Renal cortex interstitium (tissue), 15 donors: ENCODE results near the gene MYL6B. TPM values are rescaled to one million over a fixed set of nuclear protein-coding genes. Genes with fewer than 3 reads are reported as not detected.
"Not testable (repeated sequence)": the region's sequence is repeated elsewhere in the genome, so short reads cannot be mapped to it uniquely, and the experiment has no call there.

Source experiments
- DNase-seq, 11 donors: peaks; one replicate each; pipeline ENCODE4 v3.0.0-alpha.2; 2013; ENCODE audit warnings: low read depth in 9 of 11, low spot score in 4 of 11; ENCODE audit errors: extremely low read depth in 1 of 11
- long read RNA-seq, 16 experiments: transcript quantifications; one replicate each; lab custom pipeline, GENCODE V29; 2026
- polyA plus RNA-seq, 3 donors: library from polyadenylated mRNA; unstranded; fragments of 120-200 nt; gene quantifications; one replicate each; pipeline ENCODE4 v1.2.1, GENCODE V29; 2013; ENCODE audit not compliant: insufficient read length in 3 of 3

Gene MYL6B
- 100 to 1,000 TPM; 164 to 191 (median 165) TPM for polyA plus RNA-seq
- long read RNA-seq, donor 1, transcript MYL6B-208 (3 exons, 322 nt) = major isoform, 23 of 54 reads
- long read RNA-seq, donor 1, partial matches to known transcripts = 5 of 54 reads
- long read RNA-seq, donor 1, other reads (novel, unspliced or antisense) = 24 of 54 reads
- long read RNA-seq, donor 2, transcript MYL6B-208 (3 exons, 322 nt) = major isoform, 10 of 36 reads
- long read RNA-seq, donor 2, partial matches to known transcripts = 6 of 36 reads
- long read RNA-seq, donor 2, other reads (novel, unspliced or antisense) = 18 of 36 reads
- long read RNA-seq, donor 3, transcript MYL6B-202 (2 exons, 887 nt) = minor isoform, 7 of 75 reads
- long read RNA-seq, donor 3, transcript MYL6B-208 (3 exons, 322 nt) = major isoform, 17 of 75 reads
- long read RNA-seq, donor 3, partial matches to known transcripts = 5 of 75 reads
- long read RNA-seq, donor 3, other reads (novel, unspliced or antisense) = 40 of 75 reads
- long read RNA-seq, donor 4, transcript MYL6B-208 (3 exons, 322 nt) = major isoform, 12 of 98 reads
- long read RNA-seq, donor 4, transcript MYL6B-202 (2 exons, 887 nt) = minor isoform, 5 of 98 reads
- long read RNA-seq, donor 4, partial matches to known transcripts = 49 of 98 reads
- long read RNA-seq, donor 4, other reads (novel, unspliced or antisense) = 29 of 98 reads
- long read RNA-seq, donor 5 = 0 reads
- long read RNA-seq, donor 6, transcript MYL6B-208 (3 exons, 322 nt) = major isoform, 13 of 57 reads
- long read RNA-seq, donor 6, partial matches to known transcripts = 5 of 57 reads
- long read RNA-seq, donor 6, other reads (novel, unspliced or antisense) = 30 of 57 reads
- long read RNA-seq, donor 7, transcript MYL6B-202 (2 exons, 887 nt) = minor isoform, 7 of 172 reads
- long read RNA-seq, donor 7, transcript MYL6B-205 (2 exons, 221 nt) = minor isoform, 5 of 172 reads
- long read RNA-seq, donor 7, transcript MYL6B-208 (3 exons, 322 nt) = major isoform, 22 of 172 reads
- long read RNA-seq, donor 7, partial matches to known transcripts = 93 of 172 reads
- long read RNA-seq, donor 7, other reads (novel, unspliced or antisense) = 38 of 172 reads
- long read RNA-seq, donor 8, transcript MYL6B-208 (3 exons, 322 nt) = major isoform, 39 of 119 reads
- long read RNA-seq, donor 8, transcript MYL6B-202 (2 exons, 887 nt) = minor isoform, 14 of 119 reads
- long read RNA-seq, donor 8, partial matches to known transcripts = 16 of 119 reads
- long read RNA-seq, donor 8, other reads (novel, unspliced or antisense) = 43 of 119 reads
- long read RNA-seq, donor 9, transcript MYL6B-208 (3 exons, 322 nt) = major isoform, 15 of 75 reads
- long read RNA-seq, donor 9, partial matches to known transcripts = 31 of 75 reads
- long read RNA-seq, donor 9, other reads (novel, unspliced or antisense) = 25 of 75 reads
- long read RNA-seq, donor 10, transcript MYL6B-208 (3 exons, 322 nt) = major isoform, 30 of 101 reads
- long read RNA-seq, donor 10, partial matches to known transcripts = 38 of 101 reads
- long read RNA-seq, donor 10, other reads (novel, unspliced or antisense) = 25 of 101 reads
- long read RNA-seq, donor 11, transcript MYL6B-208 (3 exons, 322 nt) = major isoform, 7 of 71 reads
- long read RNA-seq, donor 11, partial matches to known transcripts = 47 of 71 reads
- long read RNA-seq, donor 11, other reads (novel, unspliced or antisense) = 11 of 71 reads
- long read RNA-seq, donor 12, transcript MYL6B-208 (3 exons, 322 nt) = major isoform, 16 of 49 reads
- long read RNA-seq, donor 12, partial matches to known transcripts = 10 of 49 reads
- long read RNA-seq, donor 12, other reads (novel, unspliced or antisense) = 19 of 49 reads
- long read RNA-seq, donor 13 = 0 reads
- long read RNA-seq, donor 14, transcript MYL6B-208 (3 exons, 322 nt) = major isoform, 16 of 52 reads
- long read RNA-seq, donor 14, transcript MYL6B-202 (2 exons, 887 nt) = minor isoform, 5 of 52 reads
- long read RNA-seq, donor 14, partial matches to known transcripts = 7 of 52 reads
- long read RNA-seq, donor 14, other reads (novel, unspliced or antisense) = 23 of 52 reads
- long read RNA-seq, donor 15, transcript MYL6B-208 (3 exons, 322 nt) = major isoform, 5 of 17 reads
- long read RNA-seq, donor 15, partial matches to known transcripts = 0 of 17 reads
- long read RNA-seq, donor 15, other reads (novel, unspliced or antisense) = 9 of 17 reads
- long read RNA-seq, donor 16, transcript MYL6B-208 (3 exons, 322 nt) = major isoform, 23 of 418 reads
- long read RNA-seq, donor 16, transcript MYL6B-202 (2 exons, 887 nt) = minor isoform, 6 of 418 reads
- long read RNA-seq, donor 16, partial matches to known transcripts = 297 of 418 reads
- long read RNA-seq, donor 16, other reads (novel, unspliced or antisense) = 85 of 418 reads

DNA sequence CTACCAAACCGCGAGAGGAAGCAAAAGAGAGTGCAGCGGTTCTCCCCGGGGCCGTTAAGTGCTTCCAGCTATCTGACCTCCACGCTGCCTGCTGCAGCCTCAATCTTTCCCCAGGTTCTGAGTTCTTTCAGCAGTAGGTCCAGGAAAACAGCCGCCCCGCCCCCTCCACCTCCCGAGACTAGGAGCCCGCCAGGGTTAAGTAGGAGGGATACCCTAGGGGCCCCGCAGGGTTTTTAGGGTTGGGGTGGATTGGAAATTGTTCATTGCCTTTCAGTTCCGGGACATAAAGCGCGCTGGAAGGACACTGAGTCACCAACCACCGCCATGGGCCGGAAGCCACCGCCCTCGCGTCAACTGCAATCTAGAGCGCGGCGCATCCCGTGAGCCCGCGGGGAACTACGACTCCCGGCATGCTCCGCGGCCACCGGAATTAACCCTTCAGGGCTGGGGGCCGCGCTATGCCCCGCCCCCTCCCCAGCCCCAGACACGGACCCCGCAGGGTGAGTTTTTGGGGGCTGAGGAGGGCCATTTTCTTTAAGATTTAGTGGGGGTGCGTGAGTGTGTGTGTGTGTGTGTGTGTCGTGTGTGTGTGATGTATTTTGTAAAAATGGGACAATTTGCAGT, at the start of gene MYL6B:
Gene MYL6B (plus strand): TSS at position 456 of the 624 bp plus-strand sequence. CDS start 1,332 bp downstream, outside the sequence.
- peak; percentile 73 to 91 (median 86) for DNase-seq

DNA sequence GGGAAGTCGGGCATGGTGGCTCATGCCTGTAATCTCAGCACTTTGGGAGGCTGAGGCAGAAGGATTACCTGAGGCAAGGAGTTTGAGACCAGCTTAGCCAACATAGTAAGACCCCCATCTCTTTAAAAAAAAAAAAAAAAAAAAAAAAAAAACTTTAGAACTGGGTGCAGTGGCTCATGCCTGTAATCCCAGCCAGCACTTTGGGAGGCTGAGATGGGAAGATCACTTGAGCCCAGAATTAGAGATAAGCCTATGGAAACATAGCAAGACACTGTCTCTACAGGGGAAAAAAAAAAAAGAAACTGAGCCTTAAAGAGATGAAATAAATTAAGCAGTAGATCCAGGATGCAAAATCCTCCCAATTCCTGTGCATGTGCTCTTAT, 49.7 kb upstream of the MYL6B start:
- DNase-seq = no peak

DNA sequence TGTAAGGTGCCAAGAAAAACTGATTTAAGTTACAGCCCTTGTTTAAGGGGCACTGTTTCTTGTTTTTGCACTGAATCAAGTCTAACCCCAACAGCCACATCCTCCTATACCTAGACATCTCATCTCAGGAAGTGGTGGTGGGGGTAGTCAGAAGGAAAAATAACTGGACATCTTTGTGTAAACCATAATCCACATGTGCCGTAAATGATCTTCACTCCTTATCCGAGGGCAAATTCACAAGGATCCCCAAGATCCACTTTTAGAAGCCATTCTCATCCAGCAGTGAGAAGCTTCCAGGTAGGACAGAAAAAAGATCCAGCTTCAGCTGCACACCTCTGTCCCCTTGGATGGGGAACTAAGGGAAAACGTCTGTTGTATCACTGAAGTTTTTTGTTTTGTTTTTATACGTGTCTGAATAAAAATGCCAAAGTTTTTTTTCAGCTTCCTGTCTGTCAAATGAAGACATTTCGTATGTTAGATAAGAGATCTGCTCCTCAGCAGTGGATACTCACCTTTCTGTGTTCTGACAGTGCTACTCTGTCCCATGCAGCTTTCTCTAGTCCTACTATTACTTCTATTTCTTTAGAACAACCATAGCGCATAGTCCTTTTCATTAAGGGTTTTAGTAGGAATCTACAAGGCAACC, 49.2 kb upstream of the MYL6B start:
- DNase-seq = no peak

DNA sequence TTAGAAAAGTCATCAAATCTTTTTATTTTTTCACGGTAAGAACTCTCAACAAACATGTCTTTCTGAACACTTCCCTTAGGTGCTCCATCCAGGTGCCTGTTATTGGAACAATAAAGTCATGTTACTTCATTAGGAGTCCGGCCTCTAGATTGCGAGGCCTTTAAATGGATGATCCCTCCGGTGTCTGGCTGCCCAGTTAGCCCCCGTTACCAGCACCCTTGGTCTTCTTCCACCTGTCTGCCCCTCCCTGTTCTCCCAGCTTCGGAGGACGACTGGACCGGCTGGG, 48.6 kb upstream of the MYL6B start:
- DNase-seq = no peak

DNA sequence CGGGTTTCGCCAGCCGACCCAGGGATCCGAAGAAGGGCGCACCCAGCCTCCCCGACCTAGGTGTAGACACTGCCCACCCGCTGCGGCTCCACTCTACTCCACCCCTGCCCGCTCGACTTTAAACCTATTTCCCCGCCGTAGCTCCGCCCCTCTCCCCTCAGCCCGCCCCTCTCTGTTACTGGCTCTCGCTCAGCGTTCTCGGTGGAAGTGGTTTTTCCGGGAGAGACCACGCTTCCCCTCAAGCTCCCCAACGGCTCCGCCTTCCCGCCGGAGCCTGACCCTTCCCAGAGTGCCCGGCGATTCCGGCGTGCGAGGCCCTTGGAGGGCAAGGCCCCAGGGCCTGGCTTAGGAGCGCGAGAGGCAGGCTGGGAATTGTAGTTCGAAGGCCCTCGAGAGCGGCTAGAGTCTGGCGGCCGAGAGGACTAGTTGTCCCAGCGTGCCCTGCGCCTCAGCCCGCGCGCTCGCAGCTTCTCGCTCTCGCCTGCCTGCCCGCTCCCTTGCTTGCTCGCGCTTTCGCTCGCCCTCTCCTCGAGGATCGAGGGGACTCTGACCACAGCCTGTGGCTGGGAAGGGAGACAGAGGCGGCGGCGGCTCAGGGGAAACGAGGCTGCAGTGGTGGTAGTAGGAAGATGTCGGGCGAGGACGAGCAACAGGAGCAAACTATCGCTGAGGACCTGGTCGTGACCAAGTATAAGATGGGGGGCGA, 48.1 kb upstream of the MYL6B start, which contains the start of gene PA2G4:
Gene PA2G4 (plus strand): TSS at position 451 of the 706 bp plus-strand sequence. CDS start 179 bp downstream, at position 630.
- peak; percentile 93 to 99 (median 98) for DNase-seq

DNA sequence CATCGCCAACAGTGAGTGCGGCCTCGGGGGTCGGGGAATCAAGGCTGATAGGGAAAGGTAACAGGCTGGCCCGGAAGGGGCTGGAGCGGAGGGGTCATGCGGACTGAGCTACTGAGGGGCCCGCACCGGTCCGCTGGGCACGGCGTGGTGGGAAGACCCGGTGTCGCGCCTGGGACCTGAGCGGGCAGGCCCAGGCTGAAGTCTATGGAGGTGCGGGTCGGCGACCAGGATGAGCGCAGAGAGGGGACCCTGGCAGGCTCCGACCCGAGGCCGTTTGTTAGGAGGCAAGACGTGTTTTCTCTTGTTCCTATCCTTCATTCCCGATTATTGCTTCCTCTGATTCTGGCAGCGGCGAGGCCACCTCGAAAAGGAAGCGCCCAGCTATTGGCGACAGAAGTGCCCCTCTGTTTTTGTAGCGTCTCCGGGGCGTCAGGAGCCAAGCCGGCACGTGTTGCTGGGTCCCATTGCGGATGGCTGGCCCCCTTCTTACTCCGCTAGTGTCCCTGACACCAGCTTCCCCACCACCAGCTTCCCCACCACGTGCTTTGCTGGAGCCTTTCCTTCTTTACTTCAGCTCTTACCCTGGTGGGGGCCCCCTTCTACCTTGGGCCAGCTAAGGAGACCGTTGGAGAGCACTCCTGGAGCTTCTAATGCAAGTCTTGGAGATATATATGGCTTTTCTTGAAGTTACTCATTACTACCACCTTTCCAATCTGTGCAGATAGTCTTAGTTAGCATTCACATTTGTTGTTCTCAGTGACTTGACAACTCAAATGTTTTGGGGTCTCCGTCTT, 47.4 kb upstream of the MYL6B start:
- DNase-seq = no peak

DNA sequence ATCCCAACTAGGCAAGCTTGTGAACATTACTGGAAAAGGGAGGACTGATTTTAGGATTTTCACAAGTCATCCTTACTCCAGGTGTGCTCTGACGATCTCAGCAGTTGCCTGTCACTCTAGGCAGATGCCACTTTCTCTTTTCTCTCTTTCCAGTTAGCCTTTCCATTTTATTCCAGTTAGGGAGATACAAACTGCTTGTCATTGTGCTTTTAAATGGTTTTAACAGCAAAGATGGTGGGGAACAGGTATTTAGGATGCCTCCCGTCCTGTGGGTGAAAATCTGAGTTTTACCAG, 46.8 kb upstream of the MYL6B start:
- DNase-seq = no peak

DNA sequence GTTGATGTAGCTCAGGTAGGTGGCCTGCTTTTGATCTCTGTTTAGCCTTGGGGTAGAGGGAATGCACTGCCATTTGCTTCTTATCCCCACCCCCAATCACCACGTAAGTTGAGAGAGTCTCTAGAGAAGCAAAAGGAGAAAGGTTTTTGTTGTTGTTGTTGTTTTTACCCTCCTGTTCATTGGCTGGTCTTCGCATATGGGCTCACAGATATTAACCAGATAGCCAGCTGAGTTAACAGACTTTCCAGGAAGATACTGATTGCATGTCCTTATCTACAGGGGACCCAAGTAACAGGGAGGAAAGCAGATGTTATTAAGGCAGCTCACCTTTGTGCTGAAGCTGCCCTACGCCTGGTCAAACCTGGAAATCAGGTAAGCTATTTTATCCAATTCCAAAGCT, 45.1 kb upstream of the MYL6B start:
- no peak for DNase-seq

DNA sequence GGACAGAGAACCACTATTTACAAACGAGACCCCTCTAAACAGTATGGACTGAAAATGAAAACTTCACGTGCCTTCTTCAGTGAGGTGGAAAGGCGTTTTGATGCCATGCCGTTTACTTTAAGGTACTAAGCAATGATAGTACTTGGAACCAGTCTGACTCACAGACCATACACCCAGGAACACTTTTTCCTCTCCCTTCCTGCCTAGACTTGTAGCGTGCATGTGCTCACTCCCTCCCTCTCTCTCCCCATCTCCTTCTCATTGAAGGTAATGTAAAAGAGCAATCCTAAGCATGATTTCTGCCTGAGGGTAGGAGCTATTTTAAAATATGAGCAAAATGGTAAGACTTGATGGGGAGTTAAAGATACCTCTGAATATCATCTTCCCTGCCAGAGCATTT, 41.8 kb upstream of the MYL6B start:
- DNase-seq = no peak

DNA sequence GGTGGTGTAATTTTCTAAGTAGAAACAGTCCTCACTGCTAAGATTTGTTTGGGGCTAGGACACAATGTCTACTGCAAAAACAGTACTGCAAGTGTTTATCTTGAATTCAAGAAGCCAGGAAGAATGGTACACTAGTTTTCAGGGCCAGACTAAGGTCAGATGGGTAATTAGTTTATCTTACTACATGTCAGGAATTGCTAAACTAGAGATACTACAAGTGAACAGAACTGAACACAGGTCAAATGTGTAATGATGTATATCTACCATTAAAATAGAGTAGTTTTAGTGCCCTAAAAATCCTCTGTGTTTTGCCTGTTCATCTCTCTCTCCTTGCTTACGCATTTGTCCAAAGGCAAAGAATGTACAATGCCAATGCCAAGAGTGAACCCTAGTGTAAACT, 38.3 kb upstream of the MYL6B start:
- DNase-seq = no peak

DNA sequence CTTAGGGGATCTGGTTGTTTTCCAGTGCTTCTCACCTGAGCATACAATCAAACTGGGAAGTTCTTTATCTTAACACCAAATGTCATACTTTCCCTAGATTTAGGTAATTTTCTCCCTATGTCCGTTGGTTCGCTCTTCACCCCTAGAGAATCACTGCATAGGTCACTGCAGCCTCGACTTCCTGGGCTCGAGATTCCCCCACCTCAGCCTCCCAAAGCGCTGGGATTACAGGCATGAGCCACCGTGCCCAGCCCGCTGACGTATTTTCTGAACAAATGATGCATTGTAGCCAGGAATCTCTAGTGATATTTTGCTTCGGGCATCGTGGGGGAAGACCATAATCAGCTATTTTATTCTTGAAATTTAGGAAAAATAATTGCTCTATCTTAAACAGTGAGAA, 37.1 kb upstream of the MYL6B start:
- DNase-seq = peak in 1 of 11 donors; percentile 9

DNA sequence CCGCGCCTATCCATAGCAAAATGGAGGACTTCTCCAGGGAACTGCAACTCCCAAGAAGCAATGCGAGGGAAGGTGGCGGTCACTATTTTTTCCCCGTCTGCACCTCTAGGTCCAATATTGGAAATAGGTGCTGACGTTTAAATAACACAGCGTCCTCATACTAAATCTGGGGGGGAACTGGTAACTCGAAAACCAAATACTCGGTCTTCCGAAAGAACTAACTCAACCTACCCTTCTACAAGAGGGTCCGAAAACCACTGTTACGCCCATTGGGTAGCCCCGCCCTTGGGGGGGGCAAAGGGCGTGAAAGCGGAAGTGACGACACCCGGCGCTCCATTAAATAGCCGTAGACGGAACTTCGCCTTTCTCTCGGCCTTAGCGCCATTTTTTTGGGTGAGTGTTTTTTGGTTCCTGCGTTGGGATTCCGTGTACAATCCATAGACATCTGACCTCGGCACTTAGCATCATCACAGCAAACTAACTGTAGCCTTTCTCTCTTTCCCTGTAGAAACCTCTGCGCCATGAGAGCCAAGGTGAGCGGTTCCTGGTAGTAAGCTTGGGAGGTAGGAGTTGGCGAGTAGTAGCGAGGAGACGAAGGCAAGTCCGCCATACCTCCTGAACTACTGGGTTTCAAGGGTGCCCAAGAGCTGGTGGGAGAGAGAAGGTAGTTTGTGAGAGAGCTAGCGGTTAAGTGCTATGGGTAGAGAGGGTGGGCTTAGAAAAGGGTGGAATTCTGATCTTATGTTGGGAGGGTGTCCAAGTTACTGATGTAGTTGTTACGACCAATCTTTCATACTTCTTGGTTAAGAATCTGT, 35.9 kb upstream of the MYL6B start, which contains the start of gene RPL41:
Gene RPL41 (plus strand): TSS at position 367 of the 815 bp plus-strand sequence.
- peak; percentile 92 to 99 (median 96) for DNase-seq

DNA sequence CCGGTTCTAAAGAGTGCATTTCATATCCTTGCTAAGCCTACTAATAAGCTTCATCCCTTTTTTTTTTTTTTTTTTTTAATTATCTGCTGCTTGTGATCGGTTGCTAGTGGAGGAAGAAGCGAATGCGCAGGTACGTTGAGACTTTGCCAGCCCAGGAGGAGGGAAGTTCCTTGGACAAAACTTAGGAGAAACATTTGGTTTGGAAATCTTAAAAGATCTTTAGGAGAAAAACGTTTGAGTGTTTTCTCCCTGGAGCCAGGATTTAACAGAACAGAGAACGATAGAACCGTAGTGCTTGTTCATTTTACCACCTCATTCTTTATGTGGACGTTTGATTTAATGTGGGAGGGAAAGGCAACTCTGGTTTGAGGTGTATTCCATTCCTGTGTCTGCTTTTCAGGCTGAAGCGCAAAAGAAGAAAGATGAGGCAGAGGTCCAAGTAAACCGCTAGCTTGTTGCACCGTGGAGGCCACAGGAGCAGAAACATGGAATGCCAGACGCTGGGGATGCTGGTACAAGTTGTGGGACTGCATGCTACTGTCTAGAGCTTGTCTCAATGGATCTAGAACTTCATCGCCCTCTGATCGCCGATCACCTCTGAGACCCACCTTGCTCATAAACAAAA, 35.2 kb upstream of the MYL6B start:
- not testable (repeated sequence) for DNase-seq
